ENCODE data around the gene MBOAT2. TPM values are rescaled to one million over a fixed set of nuclear protein-coding genes. Genes with fewer than 3 reads are reported as not detected.
A peak's percentile ranks its signal among the peaks of the same experiment; 100 is the strongest.

MBOAT2 gene
- total RNA-seq, 2 donors from 2014 or later: 34.3 to 51.1 TPM

- TF ChIP-seq CTCF (IDR thresholded peaks at IDR 0.05): no peak
- no peak overlapping the region for H3K27ac ChIP-seq
- intact Hi-C loops (cut with DNase I): no loop called here
- no peaks in the 10 kb centered on the region for H3K36me3 ChIP-seq
- H3K4me1 ChIP-seq: no peaks in the 10 kb centered on the region
- DNase-seq: no peak
- no peak overlapping the region for H3K9ac ChIP-seq (ENCODE audit: low read depth in 2 of 2, low read length in 2 of 2)
- no peaks in the 10 kb centered on the region for H3K9me3 ChIP-seq
- no peak overlapping the region for H3K4me3 ChIP-seq
- no peaks in the 10 kb centered on the region for H3K27me3 ChIP-seq
These were observed 126.2 kb downstream of the MBOAT2 start for GRCh38 chr2:8877332-8877731.

DNA sequence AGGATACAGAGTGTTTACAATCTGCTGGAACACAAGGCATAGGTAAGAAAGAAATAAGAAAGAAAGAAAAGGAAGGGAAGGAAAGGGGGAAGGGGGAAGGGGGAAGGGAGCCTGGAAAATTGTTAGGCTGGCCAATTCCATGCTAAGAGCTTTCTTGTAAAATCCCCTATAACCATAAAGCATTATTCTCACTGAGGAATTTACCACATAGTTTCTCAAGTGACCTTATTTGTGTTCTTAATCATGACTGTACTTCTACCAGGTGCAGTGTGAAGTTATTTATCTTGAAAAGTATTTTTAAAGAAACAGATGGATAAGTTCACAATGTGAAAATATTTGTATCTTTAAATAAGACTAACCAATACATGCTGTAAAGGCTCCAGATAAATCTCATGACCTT, 126.9 kb downstream of the MBOAT2 start:
- DNase-seq: no peak
- no peaks in the 10 kb centered on the region for H3K27me3 ChIP-seq
- no peaks in the 10 kb centered on the region for H3K9me3 ChIP-seq
- intact Hi-C loops (cut with DNase I): no loop called here
- no peak for TF ChIP-seq CTCF (IDR thresholded peaks at IDR 0.05)
- no peak overlapping the region for H3K27ac ChIP-seq
- no peaks in the 10 kb centered on the region for H3K4me1 ChIP-seq
- H3K4me3 ChIP-seq: no peak overlapping the region
- no peaks in the 10 kb centered on the region for H3K36me3 ChIP-seq
- no peak overlapping the region for H3K9ac ChIP-seq (ENCODE audit: low read depth in 2 of 2, low read length in 2 of 2)

DNA sequence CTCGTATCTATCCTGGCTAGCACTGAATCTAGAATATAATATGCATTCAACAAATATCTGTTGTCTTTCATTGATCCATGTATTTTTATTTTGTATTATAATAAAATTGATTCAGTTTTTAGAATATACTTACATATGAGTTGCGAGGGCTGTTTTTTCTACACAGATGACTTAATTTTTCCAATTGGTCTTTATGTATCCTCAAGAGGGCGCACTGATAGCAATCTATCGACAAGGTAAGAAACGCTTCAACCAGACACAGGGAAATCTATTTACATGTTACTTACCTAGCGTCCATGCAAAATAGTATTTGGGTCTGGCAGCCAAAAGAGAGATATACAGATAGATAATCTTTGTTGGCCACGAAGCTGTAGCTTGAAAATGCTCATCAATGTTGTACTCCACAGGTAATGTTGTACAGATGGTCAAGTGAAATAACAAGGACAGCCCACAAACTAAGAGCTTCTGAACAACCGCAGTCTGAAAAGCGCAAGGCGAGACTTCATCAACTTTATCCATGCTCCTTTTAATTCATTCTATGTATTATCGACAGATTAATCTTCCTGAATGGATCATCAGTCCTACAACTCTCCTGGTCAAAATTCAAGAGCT, 130.6 kb downstream of the MBOAT2 start:
- peak; percentile 46 for TF ChIP-seq CTCF (IDR thresholded peaks at IDR 0.05)
- Histone ChIP-seq H3K36me3 (no peaks in the 10 kb centered on the region), H3K9me3 (no peaks in the 10 kb centered on the region), H3K4me3 (no peak overlapping the region), H3K4me1 (no peaks in the 10 kb centered on the region), H3K27me3 (no peaks in the 10 kb centered on the region), H3K27ac (no peak overlapping the region), H3K9ac (ENCODE audit: low read depth in 2 of 2, low read length in 2 of 2) (no peak overlapping the region)
- DNase-seq: no peak
- intact Hi-C loops (cut with DNase I): loop anchor here (5.0 kb wide), 1 partner anchor 269 kb away; no protein-coding TSS in a partner anchor

DNA sequence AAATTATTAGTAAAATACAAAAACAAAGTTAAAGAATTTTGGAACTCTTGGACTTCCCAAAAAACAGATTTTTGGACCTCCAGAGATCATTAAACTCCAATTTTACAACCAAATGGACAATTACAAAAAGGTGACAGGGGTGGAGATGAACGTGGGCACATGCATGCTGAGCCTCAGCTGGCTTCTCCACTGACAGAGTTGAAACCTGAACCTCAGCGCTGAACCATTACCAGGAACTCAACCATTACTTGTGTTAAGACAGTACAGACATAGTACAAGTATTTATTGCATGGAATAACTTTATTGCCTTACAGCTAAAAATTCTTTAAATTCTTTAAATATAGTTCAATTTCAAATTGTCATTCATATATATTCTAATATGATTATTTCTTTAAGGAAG, 133.0 kb downstream of the MBOAT2 start:
- Histone ChIP-seq H3K27me3 (no peaks in the 10 kb centered on the region), H3K9me3 (no peaks in the 10 kb centered on the region), H3K4me1 (no peaks in the 10 kb centered on the region), H3K9ac (ENCODE audit: low read depth in 2 of 2, low read length in 2 of 2) (no peak overlapping the region), H3K27ac (no peak overlapping the region), H3K4me3 (no peak overlapping the region), H3K36me3 (no peaks in the 10 kb centered on the region)
- intact Hi-C loops (cut with DNase I): loop anchor here (5.0 kb wide), 1 partner anchor 272 kb away; no protein-coding TSS in a partner anchor
- TF ChIP-seq CTCF (IDR thresholded peaks at IDR 0.05): no peak
- DNase-seq: no peak

DNA sequence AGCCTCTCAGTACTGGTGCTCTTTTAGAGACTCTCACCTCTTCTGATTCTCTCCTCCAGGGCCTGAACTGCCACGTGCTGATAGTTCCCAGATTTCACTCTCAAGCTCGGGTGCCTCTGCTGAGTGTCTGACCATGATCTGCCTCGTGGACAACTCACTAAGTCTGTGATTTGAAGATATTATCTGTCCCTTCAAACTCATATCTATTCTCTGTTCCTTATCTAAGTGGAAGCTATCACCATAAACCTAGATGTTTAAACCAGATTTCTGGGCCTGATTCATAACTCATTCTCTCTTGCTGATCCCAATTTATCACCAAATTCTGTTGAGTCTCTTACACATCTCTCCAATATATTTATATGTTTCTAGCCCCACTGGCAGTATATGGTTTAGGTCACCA, 136.1 kb downstream of the MBOAT2 start:
- H3K36me3 ChIP-seq: no peaks in the 10 kb centered on the region
- no peaks in the 10 kb centered on the region for H3K27me3 ChIP-seq
- H3K9ac ChIP-seq (ENCODE audit: low read depth in 2 of 2, low read length in 2 of 2): no peak overlapping the region
- no peak overlapping the region for H3K27ac ChIP-seq
- intact Hi-C loops (cut with DNase I): no loop called here
- DNase-seq: no peak
- H3K4me3 ChIP-seq: no peak overlapping the region
- no peaks in the 10 kb centered on the region for H3K9me3 ChIP-seq
- no peak for TF ChIP-seq CTCF (IDR thresholded peaks at IDR 0.05)
- no peaks in the 10 kb centered on the region for H3K4me1 ChIP-seq

Data from colonic mucosa (tissue), 4 donors.